ENCODE data around the gene TNFRSF21.
"Not testable (repeated sequence)": the region's sequence is repeated elsewhere in the genome, so short reads cannot be mapped to it uniquely, and the experiment has no call there.

The TNFRSF21 gene

GRCh38 chr6:47288267-47289090 is 21.2 kb downstream of the TNFRSF21 start:
- no peak for DNase-seq (ENCODE audit: low spot score)

GRCh38 chr6:47286301-47286700 is 23.4 kb downstream of the TNFRSF21 start:
- DNase-seq (ENCODE audit: low spot score): no peak

- no peak for DNase-seq (ENCODE audit: low spot score)
Measured at GRCh38 chr6:47283993-47284392, 25.7 kb downstream of the TNFRSF21 start.

GRCh38 chr6:47278545-47278944 is 31.2 kb downstream of the TNFRSF21 start:
- DNase-seq (ENCODE audit: low spot score): no peak

GRCh38 chr6:47277702-47278101 is 32.0 kb downstream of the TNFRSF21 start:
- DNase-seq (ENCODE audit: low spot score): no peak

GRCh38 chr6:47276377-47276776 is 33.3 kb downstream of the TNFRSF21 start:
- no peak for DNase-seq (ENCODE audit: low spot score)

- DNase-seq (ENCODE audit: low spot score): no peak
Measured at GRCh38 chr6:47275640-47276039, 34.1 kb downstream of the TNFRSF21 start.

GRCh38 chr6:47275132-47275531 is 34.6 kb downstream of the TNFRSF21 start:
- not testable (repeated sequence) for DNase-seq (ENCODE audit: low spot score)

GRCh38 chr6:47268572-47269187 is 41.0 kb downstream of the TNFRSF21 start:
- no peak for DNase-seq (ENCODE audit: low spot score)

- no peak for DNase-seq (ENCODE audit: low spot score)
Measured at GRCh38 chr6:47267301-47267700, 42.4 kb downstream of the TNFRSF21 start.

- DNase-seq (ENCODE audit: low spot score): no peak
Measured at GRCh38 chr6:47265971-47266370, 43.7 kb downstream of the TNFRSF21 start.

- DNase-seq (ENCODE audit: low spot score): no peak
Measured at GRCh38 chr6:47264775-47265184, 44.9 kb downstream of the TNFRSF21 start.

GRCh38 chr6:47263268-47263667 is 46.4 kb downstream of the TNFRSF21 start:
- no peak for DNase-seq (ENCODE audit: low spot score)

- DNase-seq (ENCODE audit: low spot score): no peak
Measured at GRCh38 chr6:47262231-47262630, 47.5 kb downstream of the TNFRSF21 start.

- no peak for DNase-seq (ENCODE audit: low spot score)
Measured at GRCh38 chr6:47261191-47261590, 48.5 kb downstream of the TNFRSF21 start.

GRCh38 chr6:47260021-47260420 is 49.7 kb downstream of the TNFRSF21 start:
- DNase-seq (ENCODE audit: low spot score): no peak

GRCh38 chr6:47258724-47259347 is 50.9 kb downstream of the TNFRSF21 start:
- DNase-seq (ENCODE audit: low spot score): no peak

GRCh38 chr6:47256981-47257730 is 52.5 kb downstream of the TNFRSF21 start:
- DNase-seq (ENCODE audit: low spot score): peak; percentile 31

GRCh38 chr6:47256361-47256760 is 53.3 kb downstream of the TNFRSF21 start:
- no peak for DNase-seq (ENCODE audit: low spot score)

- no peak for DNase-seq (ENCODE audit: low spot score)
Measured at GRCh38 chr6:47254906-47255305, 54.8 kb downstream of the TNFRSF21 start.

- no peak for DNase-seq (ENCODE audit: low spot score)
Measured at GRCh38 chr6:47254051-47254450, 55.7 kb downstream of the TNFRSF21 start.

- no peak for DNase-seq (ENCODE audit: low spot score)
Measured at GRCh38 chr6:47253136-47253535, 56.6 kb downstream of the TNFRSF21 start.

All from COLO829 (cell line).